Measurements from ENCODE around the gene SPATS1.

Gene SPATS1, protein sequence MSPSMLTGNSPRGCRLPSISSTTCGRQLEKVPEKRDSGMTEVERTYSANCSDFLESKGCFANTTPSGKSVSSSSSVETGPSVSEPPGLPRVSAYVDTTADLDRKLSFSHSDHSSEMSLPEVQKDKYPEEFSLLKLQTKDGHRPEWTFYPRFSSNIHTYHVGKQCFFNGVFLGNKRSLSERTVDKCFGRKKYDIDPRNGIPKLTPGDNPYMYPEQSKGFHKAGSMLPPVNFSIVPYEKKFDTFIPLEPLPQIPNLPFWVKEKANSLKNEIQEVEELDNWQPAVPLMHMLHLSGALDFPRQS

DNA sequence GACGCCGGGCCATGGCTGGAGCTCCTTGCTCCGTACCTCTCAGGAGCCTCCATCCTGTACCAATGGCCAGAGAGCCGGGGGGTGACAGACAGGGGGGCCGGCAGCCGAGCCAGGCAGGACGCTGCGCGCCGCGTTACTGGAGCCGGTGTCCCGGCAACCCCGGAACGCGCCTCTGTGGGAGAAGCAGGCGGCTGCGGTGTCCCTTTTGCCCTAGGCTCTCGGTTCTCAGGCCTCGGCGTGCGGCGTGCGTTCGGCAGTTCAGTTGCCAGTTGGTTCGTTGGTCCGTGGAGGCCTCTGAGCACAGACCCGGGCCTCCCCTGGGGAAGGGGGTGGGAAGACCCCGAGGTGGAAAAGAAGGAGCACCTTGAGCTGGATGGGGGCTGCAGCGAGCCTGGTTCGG is at the start of gene SPATS1:
TSS of gene SPATS1 (plus strand) at position 162 of the 400 bp plus-strand sequence. CDS start 446 bp downstream, outside the sequence.
- H3K4me3 ChIP-seq (ENCODE audit: low read depth, low read length), result no peak within 1 kb of the TSS
- TF ChIP-seq, protein P1, sequence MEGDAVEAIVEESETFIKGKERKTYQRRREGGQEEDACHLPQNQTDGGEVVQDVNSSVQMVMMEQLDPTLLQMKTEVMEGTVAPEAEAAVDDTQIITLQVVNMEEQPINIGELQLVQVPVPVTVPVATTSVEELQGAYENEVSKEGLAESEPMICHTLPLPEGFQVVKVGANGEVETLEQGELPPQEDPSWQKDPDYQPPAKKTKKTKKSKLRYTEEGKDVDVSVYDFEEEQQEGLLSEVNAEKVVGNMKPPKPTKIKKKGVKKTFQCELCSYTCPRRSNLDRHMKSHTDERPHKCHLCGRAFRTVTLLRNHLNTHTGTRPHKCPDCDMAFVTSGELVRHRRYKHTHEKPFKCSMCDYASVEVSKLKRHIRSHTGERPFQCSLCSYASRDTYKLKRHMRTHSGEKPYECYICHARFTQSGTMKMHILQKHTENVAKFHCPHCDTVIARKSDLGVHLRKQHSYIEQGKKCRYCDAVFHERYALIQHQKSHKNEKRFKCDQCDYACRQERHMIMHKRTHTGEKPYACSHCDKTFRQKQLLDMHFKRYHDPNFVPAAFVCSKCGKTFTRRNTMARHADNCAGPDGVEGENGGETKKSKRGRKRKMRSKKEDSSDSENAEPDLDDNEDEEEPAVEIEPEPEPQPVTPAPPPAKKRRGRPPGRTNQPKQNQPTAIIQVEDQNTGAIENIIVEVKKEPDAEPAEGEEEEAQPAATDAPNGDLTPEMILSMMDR (IDR thresholded peaks at IDR 0.05; ENCODE audit: low read depth, low read length), result no peak

DNA sequence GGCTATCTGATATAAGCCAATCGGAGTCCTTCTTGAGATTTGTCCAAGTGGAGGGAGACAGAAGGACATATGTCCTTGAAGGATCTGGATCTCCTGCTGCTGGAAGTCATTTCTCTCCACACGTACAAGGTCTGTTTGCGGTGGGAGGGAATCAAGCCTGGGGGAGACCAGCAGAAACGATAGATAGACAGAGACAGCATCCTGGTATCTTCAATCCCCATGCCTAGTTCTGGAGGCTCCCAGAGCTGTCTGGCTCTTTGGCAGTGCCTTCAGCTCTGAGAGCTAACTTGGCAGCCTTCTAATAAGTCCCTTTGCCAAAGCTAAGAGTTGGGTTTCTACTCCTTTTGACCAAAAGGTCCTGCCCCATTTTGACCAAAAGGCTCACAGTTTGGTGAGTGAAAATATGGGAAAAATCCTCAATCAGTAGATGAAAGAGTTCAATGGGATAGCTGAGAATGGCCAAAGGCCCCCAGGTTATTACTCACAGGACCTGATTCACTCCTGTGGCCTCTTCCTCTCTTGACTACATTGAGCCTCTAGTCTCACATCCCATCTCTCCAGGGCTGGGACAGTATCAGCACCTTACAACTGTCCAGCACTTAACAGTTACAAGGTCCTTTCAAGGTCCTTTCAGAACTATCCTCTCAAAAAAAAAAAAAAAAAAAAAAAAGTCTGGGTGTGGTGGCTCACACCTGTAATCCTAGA is 49.6 kb upstream of the SPATS1 start:
- no peak overlapping the region for H3K4me3 ChIP-seq (ENCODE audit: low read depth, low read length)
- TF ChIP-seq, protein P1 (IDR thresholded peaks at IDR 0.05; ENCODE audit: low read depth, low read length), result no peak

DNA sequence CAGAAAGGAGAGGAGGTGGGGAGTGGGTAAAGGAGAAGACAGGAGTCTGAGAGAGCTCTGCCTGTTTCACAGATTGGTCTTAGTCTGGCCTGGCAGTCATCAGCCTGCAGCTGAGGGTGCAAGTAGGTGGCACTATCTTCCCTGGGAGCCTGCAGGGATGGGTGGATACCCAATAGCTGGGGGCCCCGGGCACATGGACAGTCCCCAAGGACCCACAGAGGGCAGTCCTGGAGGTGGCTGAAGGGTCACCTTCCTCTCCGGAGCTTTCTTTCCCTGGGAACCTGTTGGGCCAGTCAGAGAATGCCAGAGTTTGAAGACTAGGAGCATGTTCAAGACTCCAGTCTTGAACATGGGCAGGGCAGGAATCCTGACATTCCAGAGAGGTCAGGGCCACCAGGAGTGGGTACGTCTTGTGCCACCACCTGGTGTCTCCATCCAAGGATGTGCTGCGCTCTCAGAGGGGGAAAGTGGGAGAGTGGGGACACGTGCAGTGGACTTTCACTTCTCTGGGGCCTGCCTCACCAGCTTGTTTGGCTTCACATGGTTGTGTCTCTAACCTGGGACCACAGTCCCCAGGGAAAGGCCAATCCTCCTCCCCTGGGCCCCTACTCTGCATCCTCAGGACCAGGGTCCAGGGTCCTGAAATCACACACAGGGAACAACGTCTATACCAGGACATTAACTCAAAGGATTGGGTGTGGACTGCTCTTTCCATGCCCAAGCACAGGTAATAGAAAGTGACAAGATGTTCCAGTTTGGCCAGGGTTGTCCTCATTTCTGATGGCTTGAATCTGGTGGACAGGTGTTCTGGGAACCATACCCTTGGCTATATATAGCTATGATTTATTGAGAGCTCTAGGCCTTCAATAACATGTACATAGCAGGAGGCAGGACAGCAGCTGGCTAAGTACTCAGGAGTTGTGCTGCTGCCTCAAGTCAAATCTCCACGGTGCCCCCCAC is 47.3 kb upstream of the SPATS1 start:
- TF ChIP-seq, protein P1 (IDR thresholded peaks at IDR 0.05; ENCODE audit: low read depth, low read length), result no peak
- H3K4me3 ChIP-seq (ENCODE audit: low read depth, low read length), result no peak overlapping the region

DNA sequence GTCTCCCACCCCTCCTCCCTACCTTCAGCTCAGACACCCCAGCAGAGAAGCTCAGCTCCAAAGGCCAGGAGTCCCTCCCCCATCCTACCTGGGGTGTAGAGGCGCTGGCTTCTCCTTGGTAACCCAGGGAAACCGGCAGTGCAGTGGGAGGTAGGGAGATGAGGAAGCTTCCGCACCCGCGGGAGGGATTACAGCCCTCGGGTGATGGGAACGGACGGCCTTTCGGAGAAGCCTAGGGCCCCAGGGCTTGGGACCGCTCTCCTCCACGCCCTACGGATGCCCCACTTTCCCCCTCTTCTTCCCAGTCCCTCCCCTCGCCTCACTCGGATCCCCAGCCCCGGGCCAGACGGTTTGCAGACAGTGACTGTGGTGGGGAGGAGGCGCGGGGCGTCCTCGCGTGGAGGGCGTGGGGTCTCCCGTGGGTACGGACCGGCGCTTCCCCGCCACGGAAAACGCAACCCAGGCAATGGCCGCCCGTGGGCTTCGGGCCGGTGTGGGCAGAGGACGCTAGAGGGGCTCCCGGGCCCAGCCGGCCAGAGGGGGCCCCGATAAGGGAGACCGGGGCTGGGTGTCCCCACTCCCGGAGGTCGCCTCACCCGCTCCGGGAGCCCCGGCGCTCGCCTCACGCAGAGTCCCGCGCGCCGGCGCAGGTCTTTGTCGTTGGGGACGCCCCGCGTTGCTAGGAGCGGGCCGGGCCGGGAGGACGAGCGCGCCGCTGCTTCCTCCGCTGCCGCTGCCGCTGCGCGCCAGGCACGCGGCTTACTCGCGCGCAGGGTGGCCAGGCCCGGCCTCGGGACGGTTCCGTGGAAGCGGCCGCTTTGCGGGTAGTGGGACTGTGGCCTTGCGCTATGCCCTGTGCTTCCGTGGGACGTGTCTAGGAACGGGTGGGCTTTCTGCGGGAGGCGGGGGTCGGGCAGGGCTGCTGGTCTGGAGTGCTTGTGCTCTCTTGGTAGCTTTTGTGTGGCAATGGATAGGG is 45.1 kb upstream of the SPATS1 start:
- peak overlapping the region; percentile 47 for H3K4me3 ChIP-seq (ENCODE audit: low read depth, low read length)
- TF ChIP-seq, protein P1 (IDR thresholded peaks at IDR 0.05; ENCODE audit: low read depth, low read length), result no peak

DNA sequence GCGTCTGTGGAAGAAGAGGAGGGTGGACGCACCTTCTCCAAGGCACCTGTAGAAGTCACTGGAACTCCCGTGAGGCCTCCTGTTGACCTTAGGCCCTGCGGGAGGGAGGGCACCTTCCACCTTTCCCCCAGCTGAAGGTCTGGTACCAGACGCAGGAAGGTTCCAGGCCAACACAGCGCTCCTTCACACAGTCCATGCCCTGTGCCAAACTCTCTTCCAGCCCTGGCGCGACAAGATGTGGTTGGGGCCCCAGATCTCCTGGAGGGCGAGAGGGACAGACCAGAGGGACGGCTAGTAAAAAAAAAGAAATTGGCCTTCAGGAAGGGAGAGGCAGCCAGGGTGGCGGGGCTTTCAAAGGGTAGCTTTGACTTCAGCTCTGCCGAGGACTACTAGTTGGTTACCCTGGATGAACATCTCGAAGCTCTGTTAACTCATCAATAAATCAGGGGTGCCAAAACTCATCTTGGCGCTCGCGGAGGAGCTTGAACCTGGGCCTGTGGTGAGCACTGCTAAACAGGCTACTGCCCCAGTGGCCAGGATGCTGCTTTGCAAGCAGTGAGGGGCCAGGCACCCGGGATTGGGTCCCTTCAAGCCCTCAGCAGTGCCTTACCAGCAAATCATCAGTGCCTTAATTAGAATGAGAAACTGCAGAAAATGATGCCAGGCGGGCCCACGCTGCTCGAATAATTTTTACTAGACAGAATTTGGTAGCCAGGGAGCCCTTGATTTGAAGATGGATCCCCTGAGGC is 44.2 kb upstream of the SPATS1 start:
- H3K4me3 ChIP-seq (ENCODE audit: low read depth, low read length), result no peak overlapping the region
- TF ChIP-seq, protein P1 (IDR thresholded peaks at IDR 0.05; ENCODE audit: low read depth, low read length), result no peak

DNA sequence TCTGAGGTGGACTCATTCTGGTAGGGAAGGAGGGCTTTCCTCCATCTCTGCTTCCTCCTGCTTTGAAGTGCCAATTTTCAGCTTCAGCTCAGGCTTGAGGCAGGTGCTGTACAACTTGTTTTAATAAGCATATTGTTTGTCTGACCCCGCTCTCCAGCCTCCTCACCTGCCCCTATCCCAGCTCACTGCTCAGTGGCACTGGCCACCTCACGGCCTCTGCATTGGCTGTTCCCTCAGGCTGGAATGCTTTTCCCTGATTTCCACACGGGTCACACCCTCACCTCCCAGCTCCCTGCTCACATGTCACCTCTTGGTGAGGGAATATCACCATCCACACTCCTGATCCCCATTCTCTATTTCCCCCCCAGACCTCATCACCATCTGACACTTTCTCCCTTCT is 43.6 kb upstream of the SPATS1 start:
- TF ChIP-seq, protein P1 (IDR thresholded peaks at IDR 0.05; ENCODE audit: low read depth, low read length), result no peak
- no peak overlapping the region for H3K4me3 ChIP-seq (ENCODE audit: low read depth, low read length)
